Adrenal gland (tissue), 12 donors: ENCODE measurements around the gene PPP1R9B. TPM values are rescaled to one million over a fixed set of nuclear protein-coding genes. Genes with fewer than 3 reads are reported as not detected.

Experiments
- DNase-seq, 7 donors: peaks; one replicate each; pipeline ENCODE4 v3.0.0-alpha.2; 2019 to 2020
- H3K27ac ChIP-seq, 5 donors: fragments of 200-600 bp; sonication (generic) in 4 of 5; 1 replicate in 3 of 5; 2 replicates in 2 of 5; pipeline versions ENCODE4 v1.5.1 to v1.8.0; 2016 to 2020; ENCODE audit warnings: mild to moderate bottlenecking in 1 of 5
- H3K27me3 ChIP-seq: fragments of 200-600 bp; 2 replicates; pipeline ENCODE4 v1.8.0; 2021
- H3K36me3 ChIP-seq, 2 donors: fragments of 200-600 bp; replicated peaks in 1 of 2; 1 replicate in 1 of 2; 2 replicates in 1 of 2; pipeline versions ENCODE4 v1.5.1 to v1.8.0; 2018 to 2022
- H3K4me1 ChIP-seq, 2 donors: fragments of 200-600 bp; replicated peaks in 1 of 2; 1 replicate in 1 of 2; 2 replicates in 1 of 2; pipeline versions ENCODE4 v1.5.1 to v1.8.0; 2018 to 2021
- H3K4me3 ChIP-seq, 4 donors: fragments of 200-600 bp; sonication (generic) in 3 of 4; one replicate each; pipeline ENCODE4 v1.5.1; 2016 to 2018
- H3K9me3 ChIP-seq, 3 donors: fragments of 200-600 bp; sonication (generic) in 1 of 3; replicated peaks in 1 of 3; 1 replicate in 2 of 3; 2 replicates in 1 of 3; pipeline versions ENCODE4 v1.5.1 to v1.8.0; 2016 to 2021
- POLR2A ChIP-seq, 2 donors: fragments of 450-650 bp; IDR thresholded peaks; one replicate each; pipeline ENCODE4 v1.6.1; 2017; ENCODE audit warnings: antibody characterized with exemption in 2 of 2, mild to moderate bottlenecking in 2 of 2, moderate library complexity in 1 of 2
- WGBS, 4 donors: extraction: QIAGEN DNeasy Blood & Tissue Kit in 2 of 4; methylation state at CpG; one replicate each; pipeline versions ENCODE4 v1.1.5 to v1.1.7; 2013 to 2017; 5-methylcytosine and 5-hydroxymethylcytosine counted together
- intact Hi-C, 2 donors: fragments of 100-400 bp; cut with DNase I; formaldehyde crosslinking; loops; one replicate each; pipeline versions ENCODE4 v1.14.1 to v1.15.0; 2022 to 2023
- polyA plus RNA-seq, 3 donors: library from polyadenylated mRNA; stranded (reverse); fragments of 200-250 nt in 2 of 3; fragments of 350-450 nt in 1 of 3; fragmentation: Illumina TruSeq in 1 of 3; extraction: RNeasy Lipid Tissue Mini Kit (QIAGEN cat#74804) in 1 of 3; gene quantifications; one replicate each; pipeline ENCODE4 v1.2.3, GENCODE V29; 2013 to 2014
- total RNA-seq, 9 donors: library from RNA; depleted of rRNA in 4 of 9; stranded (reverse); fragments of >200 nt in 4 of 9; fragments of 120-200 nt in 1 of 9; fragmentation: NEBNext Ultra II Directional in 1 of 9; extraction: Animal tissue kit (Norgen Biotek cat#: 25700) in 1 of 9; gene quantifications; one replicate each; pipeline versions ENCODE4 v1.1.0 to v1.2.4, GENCODE V29; 2013 to 2023
- TF ChIP-seq, protein P1 (sequence below), 6 experiments: fragments of 450-650 bp in 4 of 6; fragments of 200-600 bp in 2 of 6; sonication (generic) in 1 of 6; IDR thresholded peaks; 1 replicate in 5 of 6; 2 replicates in 1 of 6; pipeline versions ENCODE4 v1.5.1 to v1.8.0; 2016 to 2021; ENCODE audit warnings: antibody characterized with exemption in 6 of 6, mild to moderate bottlenecking in 2 of 6, moderate library complexity in 1 of 6
- donor health status: healthy with polysubstance abuse.
- donor health status: Bipolar disorder and iron deficiency.
- donor health status: DM: yes; HTN: yes; CAD: no.
- donor health status: DM: no; HTN: no; CAD: no.
- donor health status: DM: no; HTN: no; CAD: no.
- donor health status: DM: yes; HTN: yes; CAD: no.

Gene PPP1R9B
- total and polyA plus RNA-seq, 12 donors = 21.8 to 128 (median 52.1) TPM

DNA sequence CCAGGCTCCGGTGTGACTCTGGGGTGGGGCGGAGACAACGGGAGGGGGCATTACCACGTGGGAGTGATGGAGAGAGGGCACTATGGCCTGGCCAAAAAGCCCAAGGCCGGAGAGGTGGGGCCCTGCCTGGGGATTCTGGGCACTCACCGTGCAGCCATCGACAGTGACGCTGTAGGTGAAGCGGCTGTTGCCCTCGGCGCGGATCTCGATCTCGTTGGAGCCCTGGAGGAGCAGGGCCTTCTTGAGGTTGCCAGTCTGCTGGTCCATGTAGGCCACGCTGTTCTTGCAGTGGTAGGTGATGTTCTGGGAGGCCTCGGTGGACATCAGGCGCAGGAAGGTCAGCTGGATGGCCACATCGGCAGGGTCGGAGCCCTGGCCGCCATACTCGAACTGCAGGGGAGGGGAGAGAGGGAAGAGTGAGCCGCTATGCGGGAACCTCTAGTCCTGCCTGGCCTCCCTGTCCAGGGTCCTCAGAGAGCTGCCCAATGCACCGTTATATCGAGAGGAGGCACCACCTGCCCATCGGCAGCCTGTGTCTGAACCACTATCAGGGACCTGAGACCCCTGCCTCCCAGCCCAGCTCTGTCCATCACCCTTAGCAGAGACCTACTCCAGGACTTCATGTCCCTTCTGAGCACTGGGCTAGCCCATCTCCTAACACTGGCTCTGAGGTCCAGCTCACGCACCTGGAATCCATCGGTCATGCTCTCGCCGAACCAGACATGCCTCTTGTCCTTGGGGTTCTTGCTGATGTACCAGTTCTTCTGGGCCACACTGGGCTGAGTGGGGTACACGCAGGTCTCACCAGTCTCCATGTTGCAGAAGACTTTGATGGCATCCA lies 35.4 kb upstream of the PPP1R9B start:
- Histone ChIP-seq H3K27me3 (no peaks in the 10 kb centered on the region), H3K36me3 (peaks cover 0 to 6% of the 10 kb centered on the region in 2 donors), H3K4me1 (no peaks in the 10 kb centered on the region), H3K4me3 (no peak overlapping the region), H3K9me3 (no peaks in the 10 kb centered on the region), H3K27ac (no peak overlapping the region)
- DNase-seq = no peak
- 75 to 83% (median 77%) methylated on average over 12 to 31 of the region's 31 CpGs for WGBS, 4 donors
- TF ChIP-seq, protein P1, sequence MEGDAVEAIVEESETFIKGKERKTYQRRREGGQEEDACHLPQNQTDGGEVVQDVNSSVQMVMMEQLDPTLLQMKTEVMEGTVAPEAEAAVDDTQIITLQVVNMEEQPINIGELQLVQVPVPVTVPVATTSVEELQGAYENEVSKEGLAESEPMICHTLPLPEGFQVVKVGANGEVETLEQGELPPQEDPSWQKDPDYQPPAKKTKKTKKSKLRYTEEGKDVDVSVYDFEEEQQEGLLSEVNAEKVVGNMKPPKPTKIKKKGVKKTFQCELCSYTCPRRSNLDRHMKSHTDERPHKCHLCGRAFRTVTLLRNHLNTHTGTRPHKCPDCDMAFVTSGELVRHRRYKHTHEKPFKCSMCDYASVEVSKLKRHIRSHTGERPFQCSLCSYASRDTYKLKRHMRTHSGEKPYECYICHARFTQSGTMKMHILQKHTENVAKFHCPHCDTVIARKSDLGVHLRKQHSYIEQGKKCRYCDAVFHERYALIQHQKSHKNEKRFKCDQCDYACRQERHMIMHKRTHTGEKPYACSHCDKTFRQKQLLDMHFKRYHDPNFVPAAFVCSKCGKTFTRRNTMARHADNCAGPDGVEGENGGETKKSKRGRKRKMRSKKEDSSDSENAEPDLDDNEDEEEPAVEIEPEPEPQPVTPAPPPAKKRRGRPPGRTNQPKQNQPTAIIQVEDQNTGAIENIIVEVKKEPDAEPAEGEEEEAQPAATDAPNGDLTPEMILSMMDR (IDR thresholded peaks at IDR 0.05) = no peak
- TF ChIP-seq POLR2A (IDR thresholded peaks at IDR 0.05) = no peak
- intact Hi-C loops = no loop called here

DNA sequence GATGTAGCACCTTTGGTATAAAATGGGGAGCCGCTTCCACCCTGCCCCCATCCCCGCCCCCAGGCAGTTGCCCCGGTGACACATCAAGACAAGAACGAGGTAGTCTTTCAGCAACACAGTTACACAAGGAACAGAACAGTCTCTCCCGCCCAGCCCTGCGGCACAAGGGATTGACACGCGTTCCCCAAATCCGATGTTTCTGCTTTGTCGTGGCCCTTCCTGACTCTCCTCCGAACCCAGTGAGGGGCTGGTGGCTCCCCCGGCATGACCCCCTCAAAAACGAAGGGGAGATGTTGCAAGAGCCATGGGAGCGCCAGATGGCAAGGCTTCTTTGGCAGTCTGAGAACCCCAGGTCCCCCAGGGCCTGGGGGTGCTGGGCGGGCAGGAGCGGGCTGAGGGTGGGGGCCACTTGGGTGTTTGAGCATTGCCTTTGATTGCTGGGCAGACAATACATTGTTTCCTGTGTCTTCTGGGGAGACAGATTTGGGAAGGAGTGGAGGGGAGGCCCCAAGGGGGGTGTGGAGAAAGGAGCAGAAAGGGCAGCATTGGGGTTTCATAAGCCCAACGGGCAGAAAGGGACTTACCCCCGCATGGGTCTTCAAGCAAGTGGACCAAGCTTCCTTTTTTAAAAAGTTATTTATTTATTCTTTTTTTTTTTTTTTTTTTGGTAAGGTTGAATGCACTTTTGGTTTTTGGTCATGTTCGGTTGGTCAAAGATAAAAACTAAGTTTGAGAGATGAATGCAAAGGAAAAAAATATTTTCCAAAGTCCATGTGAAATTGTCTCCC lies 34.3 kb upstream of the PPP1R9B start:
- H3K36me3 ChIP-seq = no peaks in the 10 kb centered on the region
- intact Hi-C loops = no loop called here

DNA sequence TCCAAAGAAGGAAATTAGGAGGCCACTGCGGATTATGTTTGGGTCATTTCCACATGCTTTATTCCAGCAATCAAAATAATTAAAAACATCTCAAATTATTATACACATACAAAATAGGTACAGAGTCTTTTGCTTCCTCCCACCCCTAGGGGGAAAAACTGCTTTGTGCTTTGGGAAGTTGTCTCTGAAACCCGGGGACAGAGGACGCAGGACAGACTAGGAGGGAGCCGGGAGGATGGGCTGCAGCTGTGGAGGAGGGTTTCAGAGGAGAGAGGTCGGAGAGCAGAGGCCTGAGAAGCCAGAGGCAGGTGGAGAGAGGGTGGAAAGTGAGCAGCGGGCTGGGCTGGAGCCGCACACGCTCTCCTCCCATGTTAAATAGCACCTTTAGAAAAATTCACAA lies 33.6 kb upstream of the PPP1R9B start:
- H3K27me3 ChIP-seq = no peaks in the 10 kb centered on the region
- no peak for DNase-seq
- TF ChIP-seq, protein P1 (IDR thresholded peaks at IDR 0.05) = no peak
- no peak for TF ChIP-seq POLR2A (IDR thresholded peaks at IDR 0.05)
- WGBS, 4 donors = 54 to 69% (median 60%) methylated on average over 8 of the region's 8 CpGs
- H3K27ac ChIP-seq = no peak overlapping the region
- no peak overlapping the region for H3K4me3 ChIP-seq
- H3K36me3 ChIP-seq = no peaks in the 10 kb centered on the region
- no peaks in the 10 kb centered on the region for H3K9me3 ChIP-seq
- intact Hi-C loops = no loop called here
- no peaks in the 10 kb centered on the region for H3K4me1 ChIP-seq

More for the DNA sequence above, 34.3 kb upstream of the PPP1R9B start:
- WGBS, 4 donors = 59 to 71% (median 61%) methylated on average over 16 to 19 of the region's 19 CpGs
- H3K4me1 ChIP-seq = no peaks in the 10 kb centered on the region
- no peak overlapping the region for H3K4me3 ChIP-seq
- H3K9me3 ChIP-seq = no peaks in the 10 kb centered on the region
- DNase-seq = peak in 1 of 7 donors; percentile 63
- TF ChIP-seq, protein P1 (IDR thresholded peaks at IDR 0.05) = no peak
- TF ChIP-seq POLR2A (IDR thresholded peaks at IDR 0.05) = no peak
- H3K27ac ChIP-seq = peak overlapping the region in 1 of 5 donors; percentile 55
- H3K27me3 ChIP-seq = no peaks in the 10 kb centered on the region

DNA sequence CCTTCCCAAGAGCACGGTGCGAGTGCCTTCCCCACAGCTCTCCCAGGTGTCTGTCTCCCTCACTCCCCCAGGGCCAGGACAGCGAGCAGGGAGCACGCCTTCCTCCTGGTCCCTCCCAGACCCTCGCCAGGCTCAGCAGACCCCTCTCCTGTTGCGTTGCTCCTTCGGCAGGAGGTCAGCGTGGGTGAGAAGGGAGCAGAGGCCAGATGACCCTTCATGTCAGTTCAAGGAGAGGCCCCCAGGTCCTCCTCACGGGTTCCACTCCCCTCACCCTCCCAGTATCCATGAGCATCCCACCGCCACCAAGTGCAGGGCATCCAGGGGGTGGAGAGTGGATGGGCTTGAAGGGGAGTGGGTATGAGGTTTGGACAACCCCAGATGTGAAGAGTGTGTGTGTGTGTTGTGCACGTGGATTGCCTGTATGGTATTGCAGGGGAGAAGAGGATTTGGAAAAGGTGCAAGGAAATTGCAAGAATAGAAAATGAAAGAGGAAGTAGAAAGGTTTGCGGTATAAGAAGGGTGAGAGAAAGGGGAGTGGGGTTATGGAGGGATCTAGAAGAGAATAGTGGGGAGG lies 33.0 kb upstream of the PPP1R9B start:
- DNase-seq = no peak
- Histone ChIP-seq H3K4me3 (no peak overlapping the region), H3K4me1 (peaks cover under 1 to 2% of the 10 kb centered on the region in 2 donors), H3K27me3 (no peaks in the 10 kb centered on the region), H3K36me3 (no peaks in the 10 kb centered on the region), H3K27ac (no peak overlapping the region), H3K9me3 (no peaks in the 10 kb centered on the region)
- TF ChIP-seq, protein P1 (IDR thresholded peaks at IDR 0.05) = no peak
- TF ChIP-seq POLR2A (IDR thresholded peaks at IDR 0.05) = no peak
- intact Hi-C loops = no loop called here
- 56 to 71% (median 62%) methylated on average over 8 to 12 of the region's 12 CpGs for WGBS, 4 donors
